Thoracic aorta (tissue), 2 donors: Measurements from ENCODE around the gene SLC35F3. TPM values are rescaled to one million over a fixed set of nuclear protein-coding genes. Genes with fewer than 3 reads are reported as not detected.
"Not testable (repeated sequence)": the region's sequence is repeated elsewhere in the genome, so short reads cannot be mapped to it uniquely, and the experiment has no call there.

Experiments used
- ATAC-seq: fragments of 150-250 bp; one replicate; pipeline ENCODE4 v1.8.0; 2017; ENCODE audit warnings: low read depth; ENCODE audit not compliant: insufficient number of reproducible peaks, low FRiP score
- DNase-seq: peaks from one replicate; pipeline ENCODE4 v3.0.0-alpha.2; 2020; ENCODE audit warnings: low spot score
- H3K27ac ChIP-seq, 2 donors: fragments of 200-600 bp; sonication (generic); 1 replicate in 1 of 2; 2 replicates in 1 of 2; pipeline ENCODE4 v1.5.1; 2016; ENCODE audit warnings: mild to moderate bottlenecking in 2 of 2, moderate library complexity in 2 of 2
- H3K27me3 ChIP-seq: fragments of 200-600 bp; sonication (generic); replicated peaks from 2 replicates; pipeline ENCODE4 v1.6.0; 2016; ENCODE audit warnings: mild to moderate bottlenecking; ENCODE audit not compliant: insufficient read depth
- H3K36me3 ChIP-seq: fragments of 200-600 bp; sonication (generic); one replicate; pipeline ENCODE4 v1.5.1; 2016
- H3K4me1 ChIP-seq, 2 donors: fragments of 200-600 bp; sonication (generic); 1 replicate in 1 of 2; 2 replicates in 1 of 2; pipeline versions ENCODE4 v1.5.1 to v1.6.0; 2016; ENCODE audit warnings: low read depth in 2 of 2, mild to moderate bottlenecking in 1 of 2; ENCODE audit not compliant: control insufficient read depth in 1 of 2
- H3K4me3 ChIP-seq: fragments of 200-600 bp; sonication (generic); 2 replicates; pipeline ENCODE4 v1.5.1; 2016; ENCODE audit warnings: mild to moderate bottlenecking
- H3K9me3 ChIP-seq: fragments of 200-600 bp; sonication (generic); 2 replicates; pipeline ENCODE4 v1.5.1; 2016
- CTCF ChIP-seq: fragments of 200-600 bp; sonication (generic); IDR thresholded peaks from one replicate; pipeline ENCODE4 v1.5.1; 2019; ENCODE audit warnings: antibody characterized with exemption
- total RNA-seq, 2 donors: library from RNA; depleted of rRNA; stranded (reverse); fragments of >200 nt; gene quantifications; one replicate each; pipeline versions ENCODE4 v1.1.0 to v1.2.3, GENCODE V29; 2016

SLC35F3 gene
- total RNA-seq, 2 donors from 2014 or later: not detected

GRCh38 chr1:234205966-234206365, 301.5 kb downstream of the SLC35F3 start:
- Histone ChIP-seq H3K36me3 (no peaks in the 10 kb centered on the region), H3K9me3 (no peaks in the 10 kb centered on the region), H3K4me1 (no peaks in the 10 kb centered on the region), H3K4me3 (no peak overlapping the region), H3K27ac (no peak overlapping the region), H3K27me3 (no peaks in the 10 kb centered on the region)
- DNase-seq (no peak), ATAC-seq (no peak)
- TF ChIP-seq CTCF: no peak

- Histone ChIP-seq H3K27ac (no peak overlapping the region), H3K4me3 (no peak overlapping the region)
- no peak for ATAC-seq
These were observed 302.3 kb downstream of the SLC35F3 start for GRCh38 chr1:234206651-234207284.

DNA sequence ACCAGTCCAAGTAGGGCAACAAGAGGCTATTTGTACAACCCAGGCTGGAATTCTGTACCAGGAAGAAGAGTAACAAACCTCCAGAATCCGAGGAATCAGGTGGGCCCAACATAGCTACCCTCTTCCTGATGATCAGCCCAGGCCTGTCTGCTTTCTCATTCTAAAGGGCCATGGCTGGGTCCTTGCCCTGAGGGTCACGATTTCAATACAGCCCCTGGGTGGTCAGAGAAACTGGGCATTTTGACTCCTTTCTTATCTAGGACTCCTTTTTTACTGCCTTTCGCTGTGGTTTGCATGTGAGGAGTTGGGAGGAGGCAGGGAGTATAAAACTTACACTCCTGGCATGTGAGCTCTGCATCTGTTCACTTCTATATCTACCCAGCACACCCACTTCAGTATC, 303.9 kb downstream of the SLC35F3 start:
- Histone ChIP-seq H3K27me3 (no peaks in the 10 kb centered on the region), H3K27ac (no peak overlapping the region), H3K9me3 (no peaks in the 10 kb centered on the region), H3K36me3 (no peaks in the 10 kb centered on the region), H3K4me3 (no peak overlapping the region), H3K4me1 (no peaks in the 10 kb centered on the region)
- DNase-seq: no peak
- no peak for TF ChIP-seq CTCF
- no peak for ATAC-seq

More at GRCh38 chr1:234206651-234207284, 302.3 kb downstream of the SLC35F3 start:
- no peak for TF ChIP-seq CTCF
- Histone ChIP-seq H3K36me3 (no peaks in the 10 kb centered on the region), H3K9me3 (no peaks in the 10 kb centered on the region), H3K27me3 (no peaks in the 10 kb centered on the region), H3K4me1 (no peaks in the 10 kb centered on the region)
- no peak for DNase-seq

GRCh38 chr1:234208791-234209190, 304.3 kb downstream of the SLC35F3 start:
- Histone ChIP-seq H3K4me1 (peaks cover 0 to under 1% of the 10 kb centered on the region in 2 donors), H3K27ac (no peak overlapping the region), H3K27me3 (no peaks in the 10 kb centered on the region), H3K9me3 (no peaks in the 10 kb centered on the region), H3K36me3 (no peaks in the 10 kb centered on the region), H3K4me3 (no peak overlapping the region)
- no peak for DNase-seq
- TF ChIP-seq CTCF: no peak
- ATAC-seq: no peak

DNA sequence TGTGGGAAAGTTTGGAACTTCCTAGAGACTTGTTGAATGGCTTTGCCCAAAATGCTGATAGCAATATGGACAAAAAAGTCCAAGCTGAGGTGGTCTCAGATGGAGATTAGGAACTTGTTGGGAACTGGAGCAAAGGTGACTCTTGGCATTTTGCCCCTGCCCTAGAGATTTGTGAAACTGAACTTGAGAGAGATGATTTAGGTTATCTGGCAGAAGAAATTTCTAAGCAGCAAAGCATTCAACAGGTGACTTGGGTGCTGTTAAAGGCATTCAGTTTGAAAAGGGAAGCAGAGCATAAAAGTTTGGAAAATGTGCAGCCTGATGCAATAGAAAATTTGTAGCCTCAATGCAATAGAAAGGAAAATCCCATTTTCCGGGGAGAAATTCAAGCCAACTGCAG, 306.0 kb downstream of the SLC35F3 start:
- not testable (repeated sequence) for DNase-seq, H3K4me3 ChIP-seq, H3K27me3 ChIP-seq, H3K9me3 ChIP-seq, ATAC-seq, H3K36me3 ChIP-seq, H3K27ac ChIP-seq
- peaks cover 0 to 12% of the 10 kb centered on the region in 2 donors for H3K4me1 ChIP-seq

- peaks cover 0 to 12% of the 10 kb centered on the region in 2 donors for H3K4me1 ChIP-seq
- not testable (repeated sequence) for H3K27me3 ChIP-seq, H3K9me3 ChIP-seq, H3K36me3 ChIP-seq, ATAC-seq, H3K27ac ChIP-seq, DNase-seq, H3K4me3 ChIP-seq
These were observed 307.4 kb downstream of the SLC35F3 start for GRCh38 chr1:234211855-234212254.
